HepG2 (cell line): ENCODE results near the gene CRNKL1. TPM values are rescaled to one million over a fixed set of nuclear protein-coding genes. Genes with fewer than 3 reads are reported as not detected.

Experiments used
- AHDC1 ChIP-seq: sonication (generic); formaldehyde crosslinking; IDR thresholded peaks from 2 replicates; pipeline ENCODE4 v1.5.1; 2020; ENCODE audit warnings: mild to moderate bottlenecking, missing genetic modification reagents, borderline replicate concordance
- ETS1 ChIP-seq: sonication (generic); formaldehyde crosslinking; IDR thresholded peaks from 2 replicates; pipeline ENCODE4 v1.4.0; 2020; ENCODE audit warnings: missing genetic modification reagents
- FOSL2 ChIP-seq: sonication (generic); formaldehyde crosslinking; IDR thresholded peaks from 2 replicates; pipeline ENCODE4 v1.4.0; 2020; ENCODE audit warnings: missing genetic modification reagents
- HNF4A ChIP-seq: sonication (generic); formaldehyde crosslinking; IDR thresholded peaks from 2 replicates; pipeline ENCODE4 v1.4.0; 2020; ENCODE audit warnings: missing genetic modification reagents
- MIER2 ChIP-seq: IDR thresholded peaks from 2 replicates; pipeline ENCODE4 v1.6.1; 2016; ENCODE audit warnings: missing biosample characterization, missing genetic modification reagents
- ZBTB21 ChIP-seq: sonication (generic); formaldehyde crosslinking; IDR thresholded peaks from 2 replicates; pipeline ENCODE4 v1.4.0; 2020; ENCODE audit warnings: missing genetic modification reagents
- ZFP1 ChIP-seq: IDR thresholded peaks from 2 replicates; pipeline ENCODE4 v1.6.1; 2016
- ZNF746 ChIP-seq: sonication (generic); formaldehyde crosslinking; IDR thresholded peaks from 2 replicates; pipeline ENCODE4 v1.8.0; 2022; ENCODE audit warnings: mild to moderate bottlenecking, missing genetic modification reagents
- polyA plus RNA-seq, 8 experiments: library from polyadenylated mRNA; depleted of rRNA in 3 of 8; stranded (reverse) in 7 of 8; unstranded in 1 of 8; fragments of >200 nt; fragmentation: Illumina TruSeq in 4 of 8; extraction: Trizol in 4 of 8; gene quantifications; 2 replicates each; pipeline versions ENCODE4 v1.2.1 to v1.2.3, GENCODE V29; 2011 to 2016; ENCODE audit warnings: low read depth in 4 of 8, missing spikeins in 1 of 8, mixed read lengths in 1 of 8; ENCODE audit not compliant: insufficient read depth in 1 of 8
- total RNA-seq, 5 experiments: library from RNA; depleted of rRNA; stranded (reverse); fragments of >200 nt; fragmentation: Illumina TruSeq; extraction: Trizol; gene quantifications; 2 replicates each; pipeline ENCODE4 v1.2.3, GENCODE V29; 2016; ENCODE audit warnings: low read depth in 1 of 5

CRNKL1 gene
- total and polyA plus RNA-seq, 2 of the 13 experiments (the other 11 are each of a cell fraction or from before 2014, with no cell fraction given), result 12.3 to 64.5 TPM

- TF ChIP-seq ETS1 (CRISPR knock-in tag) (no peak), HNF4A (CRISPR knock-in tag) (peak; percentile 31; the same call in 1 of the 2 replicates), ZFP1 (peak; percentile 100), MIER2 (CRISPR knock-in tag) (peak; percentile 90), FOSL2 (peak; percentile 73), AHDC1 (CRISPR knock-in tag) (no peak), ZNF746 (CRISPR knock-in tag) (no peak), ZBTB21 (no peak)
These were observed 11.9 kb upstream of the CRNKL1 start (continued) for GRCh38 chr20:20063941-20064702.
